GM12892 (cell line): ENCODE measurements around the gene ALG9.

Experiments
- POLR2A ChIP-seq: IDR thresholded peaks from 2 replicates; pipeline ENCODE4 v1.6.1; 2011; ENCODE audit warnings: low read depth, low read length, control low read depth
- TAF1 ChIP-seq: IDR thresholded peaks from 2 replicates; pipeline ENCODE4 v1.6.1; 2011; ENCODE audit warnings: low read depth, mild to moderate bottlenecking, control low read depth, low read length, borderline replicate concordance

DNA sequence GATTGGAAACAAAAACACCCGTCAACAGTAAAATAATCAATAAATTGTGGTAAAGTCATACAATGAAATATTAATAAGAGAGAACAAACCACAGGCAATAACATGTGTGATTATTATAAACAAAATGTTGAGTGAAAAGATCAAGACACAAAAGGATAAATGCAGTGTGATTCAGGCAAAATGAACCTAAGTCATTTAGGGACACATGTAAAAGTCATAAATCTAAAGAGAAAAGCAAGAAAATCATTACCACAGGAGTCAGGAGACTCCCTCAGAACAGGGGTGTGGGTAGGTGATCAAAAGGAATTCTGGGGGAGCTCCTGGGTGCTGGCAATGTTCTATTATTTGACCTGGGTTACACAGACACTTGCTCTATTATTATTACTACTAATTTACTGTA, 57.3 kb downstream of the ALG9 start:
- TF ChIP-seq POLR2A = no peak
- TF ChIP-seq TAF1 = no peak
